OCI-LY1 (cell line): Measurements from ENCODE around the gene TTC23.

ENCODE experiments used
- H2AFZ ChIP-seq: fragments of 200-600 bp; sonication (generic), shearing (Covaris generic); 2 replicates; pipeline ENCODE4 v1.6.0; 2014; ENCODE audit warnings: antibody characterized with exemption, mild to moderate bottlenecking, low read length
- H3F3A ChIP-seq: fragments of 200-600 bp; sonication (generic), shearing (Covaris generic); 2 replicates; pipeline ENCODE4 v1.6.0; 2014; ENCODE audit warnings: mild to moderate bottlenecking, antibody characterized with exemption, low read length, moderate library complexity; ENCODE audit not compliant: insufficient read depth
- H3K27ac ChIP-seq: fragments of 200-600 bp; sonication (generic); 2 replicates; pipeline ENCODE4 v1.5.1; 2014; ENCODE audit warnings: low read length, mixed run types, mild to moderate bottlenecking, low read depth; ENCODE audit not compliant: poor library complexity, severe bottlenecking
- H3K27me3 ChIP-seq: fragments of 200-600 bp; sonication (generic); 2 replicates; pipeline ENCODE4 v1.6.0; 2014; ENCODE audit warnings: antibody characterized with exemption, mild to moderate bottlenecking, low read length, moderate library complexity; ENCODE audit not compliant: insufficient read depth
- H3K36me3 ChIP-seq: fragments of 200-600 bp; sonication (generic); 2 replicates; pipeline ENCODE4 v1.6.1; 2014; ENCODE audit warnings: mild to moderate bottlenecking, antibody characterized with exemption, low read length, moderate library complexity, mixed read lengths; ENCODE audit not compliant: insufficient read depth
- H3K4me1 ChIP-seq: fragments of 200-600 bp; sonication (generic); 2 replicates; pipeline ENCODE4 v1.5.1; 2014; ENCODE audit warnings: mild to moderate bottlenecking, low read length, moderate library complexity; ENCODE audit not compliant: insufficient read depth, severe bottlenecking
- H3K4me2 ChIP-seq: fragments of 200-600 bp; sonication (generic), shearing (Covaris generic); 2 replicates; pipeline ENCODE4 v1.6.1; 2014; ENCODE audit warnings: low read length
- H3K4me3 ChIP-seq: fragments of 200-600 bp; sonication (generic); 2 replicates; pipeline ENCODE4 v1.5.1; 2014; ENCODE audit warnings: low read length, low read depth, mild to moderate bottlenecking, mixed read lengths; ENCODE audit not compliant: poor library complexity, severe bottlenecking
- H3K79me2 ChIP-seq: fragments of 200-600 bp; shearing (Covaris generic); 2 replicates; pipeline ENCODE4 v1.6.1; 2016; ENCODE audit warnings: mixed run types, low read length, mixed read lengths; ENCODE audit not compliant: insufficient read depth
- H3K9ac ChIP-seq: fragments of 200-600 bp; sonication (generic), shearing (Covaris generic); 2 replicates; pipeline ENCODE4 v1.6.1; 2014; ENCODE audit warnings: mild to moderate bottlenecking, low read length, mixed read lengths
- H3K9me2 ChIP-seq: fragments of 200-600 bp; sonication (generic), shearing (Covaris generic); 2 replicates; pipeline ENCODE4 v1.6.1; 2014; ENCODE audit warnings: low read depth, mild to moderate bottlenecking, low read length, mixed read lengths
- H3K9me3 ChIP-seq: fragments of 200-600 bp; shearing (Covaris generic); 2 replicates; pipeline ENCODE4 v1.6.1; 2014; ENCODE audit warnings: low read length, mixed read lengths
- H4K20me1 ChIP-seq: fragments of 200-600 bp; sonication (generic), shearing (Covaris generic); 2 replicates; pipeline ENCODE4 v1.6.0; 2016; ENCODE audit warnings: mild to moderate bottlenecking, low read length; ENCODE audit not compliant: insufficient read depth
- CTCF ChIP-seq: fragments of 200-600 bp; sonication (generic), shearing (Covaris generic); IDR thresholded peaks from 2 replicates; pipeline ENCODE4 v1.5.1; 2017; ENCODE audit warnings: mild to moderate bottlenecking, antibody characterized with exemption, low read length, moderate library complexity, mixed read lengths
- EZH2 ChIP-seq: fragments of 200-600 bp; sonication (generic), shearing (Covaris generic); IDR thresholded peaks from 2 replicates; pipeline ENCODE4 v1.8.0; 2017; ENCODE audit warnings: borderline replicate concordance, mixed run types, mild to moderate bottlenecking, antibody characterized with exemption, low read length, moderate library complexity, mixed read lengths

Gene TTC23

GRCh38 chr15:99264125-99264524, 14.7 kb upstream of the TTC23 start:
- H3K9me2 ChIP-seq: no peaks in the 10 kb centered on the region
- no peaks in the 10 kb centered on the region for H4K20me1 ChIP-seq
- no peaks in the 10 kb centered on the region for H3K27me3 ChIP-seq
- H3K36me3 ChIP-seq: no peaks in the 10 kb centered on the region
- no peak for TF ChIP-seq EZH2
- no peak for TF ChIP-seq CTCF
- H3K4me3 ChIP-seq: no peak overlapping the region
- no peaks in the 10 kb centered on the region for H3K9me3 ChIP-seq
- no peak overlapping the region for H3K9ac ChIP-seq
- no peak overlapping the region for H2AFZ ChIP-seq
- no peaks in the 10 kb centered on the region for H3K79me2 ChIP-seq
- H3K4me2 ChIP-seq: no peak overlapping the region
- H3K27ac ChIP-seq: no peak overlapping the region
- H3K4me1 ChIP-seq: no peaks in the 10 kb centered on the region
- no peaks in the 10 kb centered on the region for H3F3A ChIP-seq

GRCh38 chr15:99257107-99257750, 7.8 kb upstream of the TTC23 start:
- TF ChIP-seq EZH2 (no peak), CTCF (no peak)
- H4K20me1 ChIP-seq: no peaks in the 10 kb centered on the region
- H3K9me2 ChIP-seq: no peaks in the 10 kb centered on the region
- no peaks in the 10 kb centered on the region for H3K9me3 ChIP-seq
- H2AFZ ChIP-seq: no peak overlapping the region
- H3K4me1 ChIP-seq: peaks cover 20% of the 10 kb centered on the region
- no peaks in the 10 kb centered on the region for H3K27me3 ChIP-seq
- H3K4me2 ChIP-seq: no peak overlapping the region
- H3K4me3 ChIP-seq: no peak overlapping the region
- H3K27ac ChIP-seq: no peak overlapping the region
- H3K79me2 ChIP-seq: no peaks in the 10 kb centered on the region
- no peak overlapping the region for H3K9ac ChIP-seq
- H3K36me3 ChIP-seq: peaks cover 13% of the 10 kb centered on the region
- no peaks in the 10 kb centered on the region for H3F3A ChIP-seq

GRCh38 chr15:99253381-99254090, 4.2 kb upstream of the TTC23 start:
- no peaks in the 10 kb centered on the region for H3K9me2 ChIP-seq
- H3K4me3 ChIP-seq: peak overlapping the region; percentile 75
- H3K9me3 ChIP-seq: no peaks in the 10 kb centered on the region; the same call in 1 of the 2 replicates
- peak overlapping the region; percentile 2; the same call in 1 of the 2 replicates for H3K9ac ChIP-seq
- no peak overlapping the region for H2AFZ ChIP-seq
- H3K36me3 ChIP-seq: peaks cover 19% of the 10 kb centered on the region
- peaks cover 29% of the 10 kb centered on the region for H3K4me1 ChIP-seq
- H3F3A ChIP-seq: no peaks in the 10 kb centered on the region
- no peaks in the 10 kb centered on the region for H4K20me1 ChIP-seq
- no peaks in the 10 kb centered on the region for H3K79me2 ChIP-seq
- peak overlapping the region; percentile 89 for H3K4me2 ChIP-seq
- H3K27ac ChIP-seq: no peak overlapping the region
- no peak for TF ChIP-seq EZH2
- no peak for TF ChIP-seq CTCF
- H3K27me3 ChIP-seq: no peaks in the 10 kb centered on the region
